ENCODE measurements around the gene BAZ1A. TPM values are rescaled to one million over a fixed set of nuclear protein-coding genes. Genes with fewer than 3 reads are reported as not detected.

Gene BAZ1A
- total and polyA plus RNA-seq, 10 of the 15 experiments (the other 5 are each of a cell fraction or from before 2014, with no cell fraction given) = 34.3 to 96.5 (median 50.7) TPM

- RAD21 ChIA-PET (ENCODE audit: unreplicated experiment) = interaction anchor here (0.6 to 1.8 kb wide), 6 partner anchors 23 to 173 kb away, joined by 3 to 12 read pairs (median 6); partner anchors contain the start of genes FAM177A1 and SRP54
- BruUV-seq (replicated peaks) = no TSS peak
- no peak for TF ChIP-seq ATF3 (IDR thresholded peaks at IDR 0.05; ENCODE audit: borderline replicate concordance, extremely low read depth, low read depth, low read length)
- TF ChIP-seq NFIC (IDR thresholded peaks at IDR 0.05; ENCODE audit: low read depth, low read length) = peak; percentile 23
- no peak for TF ChIP-seq ZBTB4 (CRISPR knock-in tag; IDR thresholded peaks at IDR 0.05)
- peak; percentile 41 for TF ChIP-seq RUNX3 (IDR thresholded peaks at IDR 0.05; ENCODE audit: low read length)
- peak; percentile 48; the same call in 1 of the 2 replicates for TF ChIP-seq FOXK2 (IDR thresholded peaks at IDR 0.05)
- peak; percentile 35; the same call in 1 of the 2 replicates for TF ChIP-seq PML (IDR thresholded peaks at IDR 0.05; ENCODE audit: low read length)
- peak; percentile 90; the same call in 1 of the 2 replicates for TF ChIP-seq MXI1 (IDR thresholded peaks at IDR 0.05; ENCODE audit: low read depth, low read length)
- TF ChIP-seq CHD2 (IDR thresholded peaks at IDR 0.05; ENCODE audit: borderline replicate concordance, low read depth, low read length) = no peak
- TF ChIP-seq ZBTB40 (IDR thresholded peaks at IDR 0.05; ENCODE audit: borderline replicate concordance) = no peak
- no peak for TF ChIP-seq TAF1 (IDR thresholded peaks at IDR 0.05; ENCODE audit: borderline replicate concordance, low read depth, low read length)
- peak; percentile 35 for TF ChIP-seq SKIL (IDR thresholded peaks at IDR 0.05; ENCODE audit: low read depth, poor library complexity, severe bottlenecking)
Observed at GRCh38 chr14:34872822-34873588, 2.2 kb downstream of the BAZ1A start.

More at GRCh38 chr14:34872822-34873588, 2.2 kb downstream of the BAZ1A start:
- intact Hi-C loops (cut with micrococcal nuclease; ENCODE audit: unreplicated experiment) (loop anchor here (1.0 to 10.0 kb wide), 4 partner anchors 110 to 542 kb away; partner anchors contain the start of genes FAM177A1, PPP2R3C, PRORP and SRP54), in situ Hi-C loops (cut with MboI) (loop anchor here (5.0 kb wide), 1 partner anchor 109 kb away; the partner anchor contains the start of gene SRP54)
- H3K9ac ChIP-seq (ENCODE audit: control insufficient read depth, insufficient read depth, low read length) = peak overlapping the region; percentile 98
- CTCF ChIA-PET = interaction anchor here (0.6 to 1.5 kb wide), 5 partner anchors 14 to 754 kb away, joined by 3 to 4 read pairs (median 3); no protein-coding TSS in a partner anchor
- H3K4me1 ChIP-seq (ENCODE audit: control insufficient read depth, insufficient read depth, low read length) = no peaks in the 10 kb centered on the region; the same call in 1 of the 2 replicates
- DNase-seq (ENCODE audit: low read depth, low spot score) = no peak
- peak; percentile 44 for FAIRE-seq
- SMC1A ChIA-PET (ENCODE audit: uncharacterized antibody, unreplicated experiment) = interaction anchor here (0.8 to 1.8 kb wide), 5 partner anchors 11 to 531 kb away, joined by 3 to 8 read pairs (median 4); no protein-coding TSS in a partner anchor
- peaks cover 75% of the 10 kb centered on the region for H3K79me2 ChIP-seq (ENCODE audit: control insufficient read depth, insufficient read depth, low read length)
- WGBS (ENCODE audit: insufficient coverage, insufficient replicate concordance, low lambda C conversion rate, missing lambda C conversion rate) = 3% methylated on average over 19 of the region's 19 CpGs
- no peaks in the 10 kb centered on the region for H3K9me3 ChIP-seq (replicated peaks; ENCODE audit: control insufficient read depth, insufficient read depth, low read length)
- peaks cover 0 to 15% of the 10 kb centered on the region in 2 experiments; a peak in 1 of 4 replicates for H3K36me3 ChIP-seq (ENCODE audit: control insufficient read depth in 2 of 2, insufficient read depth in 2 of 2, low read length in 1 of 2)
- POLR2A ChIA-PET = interaction anchor here (0.6 to 3.6 kb wide), 11 partner anchors 23 to 544 kb away, joined by 3 to 33 read pairs (median 4); partner anchors contain the start of genes FAM177A1 and SRP54
- peak overlapping the region; percentile 88 for H3K4me3 ChIP-seq
- peak overlapping the region; percentile 98 for H3K27ac ChIP-seq (ENCODE audit: control insufficient read depth, insufficient read depth)
- H4K20me1 ChIP-seq (ENCODE audit: control insufficient read depth, insufficient read depth) = no peaks in the 10 kb centered on the region
- no peaks in the 10 kb centered on the region for H3K27me3 ChIP-seq (replicated peaks in 1 of 2; ENCODE audit: control insufficient read depth in 2 of 2, insufficient read depth in 2 of 2, low read length in 1 of 2)
- H2AFZ ChIP-seq (ENCODE audit: control insufficient read depth, low read depth, low read length) = peak overlapping the region; percentile 81
- peak; percentile 8 for ATAC-seq
- peak overlapping the region; percentile 64 for H3K4me2 ChIP-seq (ENCODE audit: control insufficient read depth, insufficient read depth)

Data from GM12878 (cell line).